Neutrophil (primary cell): ENCODE data around the gene NDUFAF2.

Experiments
- H3K27ac ChIP-seq: fragments of 200-600 bp; sonication (generic); 2 replicates; pipeline ENCODE4 v1.5.1; 2016; ENCODE audit warnings: mild to moderate bottlenecking, moderate library complexity
- H3K27me3 ChIP-seq: fragments of 200-600 bp; sonication (generic); 2 replicates; pipeline ENCODE4 v1.6.0; 2016; ENCODE audit warnings: mild to moderate bottlenecking
- H3K36me3 ChIP-seq: fragments of 200-600 bp; sonication (generic); 2 replicates; pipeline ENCODE4 v1.5.1; 2017
- H3K4me1 ChIP-seq, 2 experiments: fragments of 200-600 bp in 1 of 2; sonication (generic) in 1 of 2; 1 replicate in 1 of 2; 2 replicates in 1 of 2; pipeline versions ENCODE4 v1.5.1 to v1.6.1; 2013 to 2016; ENCODE audit warnings: low read depth in 1 of 2, low read length in 1 of 2, mild to moderate bottlenecking in 1 of 2, moderate library complexity in 1 of 2; ENCODE audit not compliant: control insufficient read depth in 1 of 2, insufficient read depth in 1 of 2
- H3K4me3 ChIP-seq, 2 experiments: fragments of 200-600 bp in 1 of 2; sonication (generic) in 1 of 2; 1 replicate in 1 of 2; 2 replicates in 1 of 2; pipeline ENCODE4 v1.5.1; 2013 to 2016; ENCODE audit warnings: low read depth in 1 of 2, low read length in 1 of 2, mild to moderate bottlenecking in 1 of 2, moderate library complexity in 1 of 2
- H3K9me3 ChIP-seq: fragments of 200-600 bp; sonication (generic); 2 replicates; pipeline ENCODE4 v1.5.1; 2016
- TF ChIP-seq, protein P1 (sequence below): fragments of 200-600 bp; sonication (generic); IDR thresholded peaks from 2 replicates; pipeline ENCODE4 v1.5.1; 2016; ENCODE audit warnings: antibody characterized with exemption

The NDUFAF2 gene

DNA sequence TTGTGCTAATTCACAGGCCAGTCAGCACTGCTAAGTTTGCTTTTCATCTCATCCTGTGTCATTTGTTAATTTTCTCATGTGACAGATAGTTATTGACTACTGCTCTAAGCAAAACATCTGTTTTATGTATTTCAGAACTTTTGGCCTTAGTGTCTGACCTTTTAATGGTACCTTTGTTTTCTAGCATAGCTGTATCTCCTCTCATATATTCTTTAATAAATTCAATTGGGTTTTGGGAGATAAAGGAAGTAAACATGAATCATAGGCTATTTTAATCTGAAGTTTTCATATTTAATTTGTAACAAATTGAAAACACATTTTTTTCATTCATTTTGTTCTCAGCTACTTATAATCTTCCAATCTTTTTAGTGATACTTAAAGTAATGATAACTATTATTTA lies 13.1 kb downstream of the NDUFAF2 start:
- Histone ChIP-seq H3K4me3 (no peak overlapping the region), H3K27me3 (no peaks in the 10 kb centered on the region), H3K9me3 (no peaks in the 10 kb centered on the region), H3K4me1 (no peaks in the 10 kb centered on the region), H3K36me3 (no peaks in the 10 kb centered on the region), H3K27ac (no peak overlapping the region)
- TF ChIP-seq, protein P1, sequence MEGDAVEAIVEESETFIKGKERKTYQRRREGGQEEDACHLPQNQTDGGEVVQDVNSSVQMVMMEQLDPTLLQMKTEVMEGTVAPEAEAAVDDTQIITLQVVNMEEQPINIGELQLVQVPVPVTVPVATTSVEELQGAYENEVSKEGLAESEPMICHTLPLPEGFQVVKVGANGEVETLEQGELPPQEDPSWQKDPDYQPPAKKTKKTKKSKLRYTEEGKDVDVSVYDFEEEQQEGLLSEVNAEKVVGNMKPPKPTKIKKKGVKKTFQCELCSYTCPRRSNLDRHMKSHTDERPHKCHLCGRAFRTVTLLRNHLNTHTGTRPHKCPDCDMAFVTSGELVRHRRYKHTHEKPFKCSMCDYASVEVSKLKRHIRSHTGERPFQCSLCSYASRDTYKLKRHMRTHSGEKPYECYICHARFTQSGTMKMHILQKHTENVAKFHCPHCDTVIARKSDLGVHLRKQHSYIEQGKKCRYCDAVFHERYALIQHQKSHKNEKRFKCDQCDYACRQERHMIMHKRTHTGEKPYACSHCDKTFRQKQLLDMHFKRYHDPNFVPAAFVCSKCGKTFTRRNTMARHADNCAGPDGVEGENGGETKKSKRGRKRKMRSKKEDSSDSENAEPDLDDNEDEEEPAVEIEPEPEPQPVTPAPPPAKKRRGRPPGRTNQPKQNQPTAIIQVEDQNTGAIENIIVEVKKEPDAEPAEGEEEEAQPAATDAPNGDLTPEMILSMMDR = no peak

DNA sequence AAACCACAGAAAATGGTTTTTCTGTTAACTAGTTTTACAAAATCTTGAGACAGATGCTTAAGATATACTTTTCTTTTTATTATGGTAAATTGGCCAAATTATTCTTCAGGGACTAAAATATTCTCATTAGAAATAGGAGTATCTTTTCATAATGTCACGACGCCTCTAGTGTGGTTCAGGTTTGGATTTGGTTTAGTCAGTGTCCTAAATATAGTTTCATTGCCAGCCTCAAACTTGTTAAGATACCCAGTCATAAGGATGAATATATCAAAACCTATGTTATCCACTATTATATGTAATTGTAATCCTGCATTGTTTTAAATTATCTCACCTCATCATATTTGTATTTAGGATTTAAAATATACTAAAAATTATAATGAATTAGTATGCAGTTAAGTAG lies 13.7 kb downstream of the NDUFAF2 start:
- H3K4me1 ChIP-seq = no peaks in the 10 kb centered on the region
- TF ChIP-seq, protein P1 = no peak

DNA sequence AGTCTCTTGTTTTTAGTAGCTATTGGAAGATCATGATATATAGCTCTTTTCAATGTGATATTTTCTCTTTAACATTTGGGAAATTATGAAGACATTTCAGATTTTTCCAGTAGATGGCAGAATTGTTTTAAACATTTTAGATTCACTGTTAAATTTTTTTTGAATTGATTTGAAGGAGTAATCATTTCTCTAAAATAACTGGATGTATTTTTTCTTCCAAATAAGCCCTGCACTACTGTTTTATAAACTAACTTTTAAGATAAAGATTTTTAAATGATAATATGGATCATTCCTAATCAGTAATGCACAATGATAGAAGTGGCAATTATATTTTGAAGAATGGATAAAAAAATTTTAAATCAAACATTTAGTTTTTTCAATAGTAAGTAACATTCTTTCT lies 14.2 kb downstream of the NDUFAF2 start:
- TF ChIP-seq, protein P1 = no peak
- no peak overlapping the region for H3K27ac ChIP-seq

More for the DNA sequence above, 13.7 kb downstream of the NDUFAF2 start:
- Histone ChIP-seq H3K9me3 (no peaks in the 10 kb centered on the region), H3K27ac (no peak overlapping the region), H3K4me3 (no peak overlapping the region), H3K36me3 (no peaks in the 10 kb centered on the region), H3K27me3 (no peaks in the 10 kb centered on the region)

DNA sequence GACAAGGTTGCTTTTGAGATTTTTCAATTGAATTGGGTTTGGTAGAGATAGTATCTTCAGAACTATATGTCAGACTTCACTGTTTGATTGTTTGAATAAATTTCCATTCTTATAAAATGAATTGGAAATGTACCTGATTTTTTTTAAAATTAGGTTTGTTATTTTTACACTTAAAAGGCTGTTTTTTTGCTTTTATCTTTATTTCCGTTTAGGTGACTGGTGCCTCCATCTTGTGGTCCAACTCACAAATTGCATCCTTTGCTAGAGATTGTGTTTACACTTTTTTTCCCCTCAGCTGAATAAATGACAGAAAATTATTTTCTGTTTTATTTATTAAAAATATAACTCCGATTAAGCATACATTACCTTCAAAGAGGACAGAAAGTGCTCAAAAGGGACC lies 15.6 kb downstream of the NDUFAF2 start:
- Histone ChIP-seq H3K27ac (no peak overlapping the region), H3K27me3 (no peaks in the 10 kb centered on the region), H3K4me3 (no peak overlapping the region), H3K9me3 (no peaks in the 10 kb centered on the region), H3K4me1 (no peaks in the 10 kb centered on the region), H3K36me3 (no peaks in the 10 kb centered on the region)
- TF ChIP-seq, protein P1 = no peak

More for the DNA sequence above, 14.2 kb downstream of the NDUFAF2 start:
- H3K27me3 ChIP-seq = no peaks in the 10 kb centered on the region
- no peaks in the 10 kb centered on the region for H3K9me3 ChIP-seq
- no peaks in the 10 kb centered on the region for H3K4me1 ChIP-seq
- no peak overlapping the region for H3K4me3 ChIP-seq
- H3K36me3 ChIP-seq = no peaks in the 10 kb centered on the region

DNA sequence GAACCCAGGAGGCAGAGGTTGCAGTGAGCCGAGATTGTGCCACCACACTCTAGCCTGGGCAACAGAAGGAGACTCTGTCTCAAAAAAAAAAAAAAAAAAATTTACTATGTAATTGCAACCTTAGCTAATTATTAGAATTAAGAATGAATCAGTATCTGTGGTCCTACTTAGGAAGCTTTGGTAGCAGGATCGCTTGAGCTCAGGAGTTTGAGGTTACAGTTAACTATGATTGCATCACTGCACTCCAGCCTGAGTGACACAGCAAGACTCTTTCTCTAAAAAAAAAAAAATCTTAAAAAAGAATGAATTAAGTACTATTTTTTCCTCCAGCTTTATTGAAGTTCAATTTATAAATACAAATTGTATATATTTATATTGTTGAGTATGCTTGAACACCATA lies 16.7 kb downstream of the NDUFAF2 start:
- H3K27me3 ChIP-seq = no peaks in the 10 kb centered on the region
- TF ChIP-seq, protein P1 = no peak
- no peak overlapping the region for H3K4me3 ChIP-seq
- H3K27ac ChIP-seq = no peak overlapping the region
- no peaks in the 10 kb centered on the region for H3K9me3 ChIP-seq
- H3K36me3 ChIP-seq = no peaks in the 10 kb centered on the region
- H3K4me1 ChIP-seq = no peaks in the 10 kb centered on the region

DNA sequence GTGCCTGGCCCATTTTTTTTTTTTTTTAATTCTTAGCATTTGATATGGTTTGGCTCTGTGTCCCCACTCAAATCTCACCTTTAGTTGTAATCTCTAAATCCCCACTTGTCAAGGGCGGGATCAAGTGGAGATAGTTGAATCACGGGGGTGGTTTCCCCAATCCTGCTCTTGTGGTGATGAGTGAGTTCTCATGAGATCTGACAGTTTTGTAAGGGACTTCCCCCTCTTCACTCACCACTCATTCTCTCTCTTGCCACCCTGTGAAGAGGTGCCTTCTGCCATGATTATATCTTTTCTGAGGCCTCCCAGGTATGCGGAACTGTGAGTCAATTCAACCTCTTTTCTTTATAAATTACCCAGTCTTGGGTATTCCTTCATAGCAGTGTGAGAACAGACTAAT lies 27.2 kb downstream of the NDUFAF2 start:
- Histone ChIP-seq H3K9me3 (no peaks in the 10 kb centered on the region), H3K4me3 (no peak overlapping the region), H3K36me3 (no peaks in the 10 kb centered on the region), H3K27ac (no peak overlapping the region), H3K4me1 (no peaks in the 10 kb centered on the region), H3K27me3 (no peaks in the 10 kb centered on the region)
- TF ChIP-seq, protein P1 = no peak
